Lower leg skin (tissue), 4 donors: ENCODE results near the gene ADAT3. TPM values are rescaled to one million over a fixed set of nuclear protein-coding genes. Genes with fewer than 3 reads are reported as not detected.

Source experiments
- DNase-seq, 2 donors: peaks; one replicate each; pipeline ENCODE4 v3.0.0-alpha.2; 2019; ENCODE audit warnings: low spot score in 2 of 2
- H3K4me3 ChIP-seq: fragments of 200-600 bp; sonication (generic); 2 replicates; pipeline ENCODE4 v1.5.1; 2017; ENCODE audit warnings: mild to moderate bottlenecking, low read depth; ENCODE audit not compliant: poor library complexity, severe bottlenecking
- CTCF ChIP-seq, 3 donors: fragments of 450-650 bp; IDR thresholded peaks; one replicate each; pipeline ENCODE4 v1.5.1; 2016; ENCODE audit warnings: antibody characterized with exemption in 3 of 3, mild to moderate bottlenecking in 3 of 3, moderate library complexity in 2 of 3
- POLR2A ChIP-seq, 2 donors: fragments of 450-650 bp; IDR thresholded peaks; one replicate each; pipeline ENCODE4 v1.6.1; 2016 to 2017; ENCODE audit warnings: antibody characterized with exemption in 2 of 2, mild to moderate bottlenecking in 1 of 2, moderate library complexity in 1 of 2
- WGBS, 2 donors: methylation state at CpG; one replicate each; pipeline ENCODE4 v1.1.5; 2018; 5-methylcytosine and 5-hydroxymethylcytosine counted together
- intact Hi-C: fragments of 100-400 bp; cut with DNase I; formaldehyde crosslinking; loops from one replicate; pipeline ENCODE4 v1.15.0; 2023; ENCODE audit warnings: low total_unique reads
- total RNA-seq, 4 donors: library from RNA; depleted of rRNA; stranded (reverse); fragments of >200 nt; gene quantifications; one replicate each; pipeline ENCODE4 v1.1.0, GENCODE V29; 2016

The ADAT3 gene
- total RNA-seq, result 10 to 100 TPM; 20.1 to 27.3 (median 25.7) TPM

GRCh38 chr19:1905110-1905862 is at the start of gene ADAT3, which contains the start of gene SCAMP4:
Gene ADAT3 (plus strand): TSS chr19:1905399. CDS start chr19:1912048, 6,649 bp downstream.
Gene SCAMP4 (plus strand): TSS chr19:1905399. CDS start chr19:1915020, 9,621 bp downstream.
- TF ChIP-seq CTCF (IDR thresholded peaks at IDR 0.05), result no peak
- no peak for TF ChIP-seq POLR2A (IDR thresholded peaks at IDR 0.05)
- DNase-seq, result peak; percentile 98 to 100
- peak within 1 kb of the TSS; percentile 56 for H3K4me3 ChIP-seq
- 0 to 1% methylated on average over 37 to 48 of the region's 92 CpGs for WGBS, 2 donors
- intact Hi-C loops, result no loop called here

GRCh38 chr19:1855828-1856255 is 49.4 kb upstream of the ADAT3 start:
- DNase-seq, result no peak
- H3K4me3 ChIP-seq, result no peak overlapping the region
- intact Hi-C loops, result no loop called here
- 9 to 13% methylated on average over 7 to 13 of the region's 13 CpGs for WGBS, 2 donors
- TF ChIP-seq POLR2A (IDR thresholded peaks at IDR 0.05) (no peak), CTCF (IDR thresholded peaks at IDR 0.05) (no peak)

- H3K4me3 ChIP-seq, result peak overlapping the region; percentile 4
- intact Hi-C loops, result no loop called here
- no peak for DNase-seq
- WGBS, 2 donors, result 36 to 40% methylated on average over 1 to 3 of the region's 6 CpGs
- TF ChIP-seq POLR2A (IDR thresholded peaks at IDR 0.05) (no peak), CTCF (IDR thresholded peaks at IDR 0.05) (no peak)
Observed at GRCh38 chr19:1856345-1856697, 48.9 kb upstream of the ADAT3 start.

GRCh38 chr19:1856698-1857603 is 48.2 kb upstream of the ADAT3 start:
- peak overlapping the region; percentile 15 for H3K4me3 ChIP-seq
- peak; percentile 83 to 97 for DNase-seq
- intact Hi-C loops, result no loop called here
- 0% methylated on average over 17 to 29 of the region's 73 CpGs for WGBS, 2 donors
- TF ChIP-seq POLR2A (IDR thresholded peaks at IDR 0.05), result no peak
- no peak for TF ChIP-seq CTCF (IDR thresholded peaks at IDR 0.05)

- 48% methylated on average over 11 to 16 of the region's 16 CpGs for WGBS, 2 donors
- no peak overlapping the region for H3K4me3 ChIP-seq
- intact Hi-C loops, result no loop called here
- peak in 1 of 2 donors; percentile 84 for DNase-seq
- no peak for TF ChIP-seq POLR2A (IDR thresholded peaks at IDR 0.05)
Observed at GRCh38 chr19:1857648-1858326, 47.4 kb upstream of the ADAT3 start.
